Pancreas (tissue), 10 donors: ENCODE results near the gene LEPR. TPM values are rescaled to one million over a fixed set of nuclear protein-coding genes. Genes with fewer than 3 reads are reported as not detected.
A peak's percentile ranks its signal among the peaks of the same experiment; 100 is the strongest.

ENCODE experiments used
- ATAC-seq, 4 donors: fragments of 200-7000 bp; cut with Tn5 transposase; one replicate each; pipeline versions ENCODE4 v1.8.0 to v1.9.1; 2020; ENCODE audit warnings: mild to moderate bottlenecking in 4 of 4, moderate library complexity in 4 of 4
- DNase-seq, 6 donors: peaks; one replicate each; pipeline ENCODE4 v3.0.0-alpha.2; 2020
- FAIRE-seq: peaks from 2 replicates; lab custom pipeline; 2012; peaks lifted over from hg19 to GRCh38; lab: Jason Lieb, UNC
- H3K27ac ChIP-seq, 4 donors: fragments of 200-600 bp; sonication (generic); 1 replicate in 3 of 4; 2 replicates in 1 of 4; pipeline versions ENCODE4 v1.5.0 to v1.8.0; 2020
- H3K27me3 ChIP-seq, 4 donors: fragments of 200-600 bp; one replicate each; pipeline ENCODE4 v1.8.0; 2021
- H3K36me3 ChIP-seq, 3 donors: fragments of 200-600 bp; sonication (generic) in 1 of 3; one replicate each; pipeline versions ENCODE4 v1.5.0 to v1.8.0; 2020 to 2021
- H3K4me1 ChIP-seq, 3 donors: fragments of 200-600 bp; one replicate each; pipeline ENCODE4 v1.8.0; 2021
- H3K4me3 ChIP-seq, 4 donors: fragments of 200-600 bp; sonication (generic) in 2 of 4; one replicate each; pipeline versions ENCODE4 v1.5.0 to v1.8.0; 2020 to 2021
- H3K9me3 ChIP-seq, 4 donors: fragments of 200-600 bp; one replicate each; pipeline ENCODE4 v1.8.0; 2021
- WGBS, 2 donors: extraction: QIAGEN DNeasy Blood & Tissue Kit; methylation state at CpG; one replicate each; pipeline ENCODE4 v1.1.7; 2013; 5-methylcytosine and 5-hydroxymethylcytosine counted together
- intact Hi-C, 3 donors: fragments of 100-400 bp; cut with DNase I; formaldehyde crosslinking; loops; one replicate each; pipeline versions ENCODE4 v1.11.1 to v1.14.2; 2022
- polyA plus RNA-seq, 2 donors: library from polyadenylated mRNA; stranded (reverse); fragments of 200-250 nt; gene quantifications; one replicate each; pipeline ENCODE4 v1.2.3, GENCODE V29; 2013
- total RNA-seq, 6 donors: library from RNA; stranded (reverse); fragmentation: NEBNext Ultra II Directional in 4 of 6; extraction: Animal tissue kit (Norgen Biotek cat#: 25700) in 4 of 6; gene quantifications; one replicate each; pipeline versions ENCODE4 v1.2.1 to v1.2.4, GENCODE V29; 2021 to 2023
- TF ChIP-seq, protein P1 (sequence below), 4 donors: fragments of 200-600 bp; sonication (generic) in 3 of 4; IDR thresholded peaks; one replicate each; pipeline versions ENCODE4 v1.5.0 to v1.8.0; 2021; ENCODE audit warnings: antibody characterized with exemption in 4 of 4
- donor health status: healthy with polysubstance abuse.
- donor health status: DM: no; HTN: no; CAD: no; lungs with moderate emphysema.
- donor health status: DM: no; HTN: no; CAD: no.
- donor health status: control.
- donor health status: control.
- donor health status: Bipolar disorder and iron deficiency.
- donor health status: DM: yes; HTN: yes; CAD: no.
- donor health status: DM: no; HTN: no; CAD: no.
- donor health status: DM: no; HTN: no; CAD: no.
- donor health status: DM: yes; HTN: yes; CAD: no.

Gene LEPR
- total and polyA plus RNA-seq, 8 donors, result 0.95 to 5.1 (median 2.6) TPM

DNA sequence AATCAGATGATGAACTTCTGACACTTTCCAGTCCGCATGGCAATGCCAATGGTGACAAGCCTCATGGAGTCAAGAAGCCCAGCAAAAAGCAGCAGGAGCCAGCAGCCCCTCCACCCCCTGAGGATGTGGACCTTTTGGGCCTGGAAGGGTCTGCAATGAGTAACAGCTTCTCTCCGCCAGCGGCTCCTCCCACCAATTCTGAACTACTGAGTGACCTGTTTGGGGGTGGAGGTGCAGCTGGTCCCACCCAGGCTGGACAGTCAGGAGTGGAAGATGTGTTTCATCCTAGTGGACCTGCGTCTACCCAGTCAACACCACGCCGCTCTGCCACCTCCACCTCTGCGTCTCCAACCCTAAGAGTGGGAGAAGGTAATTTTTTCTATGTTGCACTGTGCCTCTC, 28.0 kb upstream of the LEPR start:
- TF ChIP-seq, protein P1, sequence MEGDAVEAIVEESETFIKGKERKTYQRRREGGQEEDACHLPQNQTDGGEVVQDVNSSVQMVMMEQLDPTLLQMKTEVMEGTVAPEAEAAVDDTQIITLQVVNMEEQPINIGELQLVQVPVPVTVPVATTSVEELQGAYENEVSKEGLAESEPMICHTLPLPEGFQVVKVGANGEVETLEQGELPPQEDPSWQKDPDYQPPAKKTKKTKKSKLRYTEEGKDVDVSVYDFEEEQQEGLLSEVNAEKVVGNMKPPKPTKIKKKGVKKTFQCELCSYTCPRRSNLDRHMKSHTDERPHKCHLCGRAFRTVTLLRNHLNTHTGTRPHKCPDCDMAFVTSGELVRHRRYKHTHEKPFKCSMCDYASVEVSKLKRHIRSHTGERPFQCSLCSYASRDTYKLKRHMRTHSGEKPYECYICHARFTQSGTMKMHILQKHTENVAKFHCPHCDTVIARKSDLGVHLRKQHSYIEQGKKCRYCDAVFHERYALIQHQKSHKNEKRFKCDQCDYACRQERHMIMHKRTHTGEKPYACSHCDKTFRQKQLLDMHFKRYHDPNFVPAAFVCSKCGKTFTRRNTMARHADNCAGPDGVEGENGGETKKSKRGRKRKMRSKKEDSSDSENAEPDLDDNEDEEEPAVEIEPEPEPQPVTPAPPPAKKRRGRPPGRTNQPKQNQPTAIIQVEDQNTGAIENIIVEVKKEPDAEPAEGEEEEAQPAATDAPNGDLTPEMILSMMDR (IDR thresholded peaks at IDR 0.05), result no peak
- no peaks in the 10 kb centered on the region for H3K36me3 ChIP-seq
- no peak for FAIRE-seq
- ATAC-seq, result no peak
- no peaks in the 10 kb centered on the region for H3K9me3 ChIP-seq
- no peaks in the 10 kb centered on the region for H3K27me3 ChIP-seq
- no peak for DNase-seq
- WGBS, 2 donors, result 98 to 99% methylated on average over 7 of the region's 7 CpGs
- no peak overlapping the region for H3K4me3 ChIP-seq
- intact Hi-C loops, result no loop called here
- H3K4me1 ChIP-seq, result no peaks in the 10 kb centered on the region
- H3K27ac ChIP-seq, result no peak overlapping the region

DNA sequence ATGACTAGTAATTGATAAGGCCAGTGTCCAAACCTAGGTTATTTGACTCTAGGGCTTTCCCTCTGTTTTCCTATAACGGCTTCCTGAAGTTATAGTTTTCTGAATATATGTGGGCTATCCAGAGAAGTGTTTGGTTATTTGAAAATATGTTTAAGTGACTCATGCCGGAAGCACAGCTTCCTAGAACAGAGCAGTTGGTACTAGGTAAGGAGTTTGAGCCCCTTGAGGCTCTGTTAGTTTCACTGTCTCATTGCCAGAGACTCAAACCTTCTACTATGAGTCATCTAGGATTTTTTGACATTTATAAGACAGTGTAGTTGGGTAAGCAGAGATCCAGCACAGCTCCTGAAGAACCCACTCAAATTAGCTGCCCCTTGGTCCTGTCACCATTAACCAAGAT, 27.1 kb upstream of the LEPR start:
- no peaks in the 10 kb centered on the region for H3K4me1 ChIP-seq
- no peaks in the 10 kb centered on the region for H3K36me3 ChIP-seq
- intact Hi-C loops, result no loop called here
- no peak for FAIRE-seq
- H3K27ac ChIP-seq, result no peak overlapping the region
- H3K27me3 ChIP-seq, result no peaks in the 10 kb centered on the region
- WGBS, 2 donors, result 91 to 98% methylated on average over 2 of the region's 2 CpGs
- no peaks in the 10 kb centered on the region for H3K9me3 ChIP-seq
- peak in 1 of 4 donors; percentile 25 for ATAC-seq
- no peak for DNase-seq
- H3K4me3 ChIP-seq, result no peak overlapping the region
- TF ChIP-seq, protein P1 (IDR thresholded peaks at IDR 0.05), result no peak

DNA sequence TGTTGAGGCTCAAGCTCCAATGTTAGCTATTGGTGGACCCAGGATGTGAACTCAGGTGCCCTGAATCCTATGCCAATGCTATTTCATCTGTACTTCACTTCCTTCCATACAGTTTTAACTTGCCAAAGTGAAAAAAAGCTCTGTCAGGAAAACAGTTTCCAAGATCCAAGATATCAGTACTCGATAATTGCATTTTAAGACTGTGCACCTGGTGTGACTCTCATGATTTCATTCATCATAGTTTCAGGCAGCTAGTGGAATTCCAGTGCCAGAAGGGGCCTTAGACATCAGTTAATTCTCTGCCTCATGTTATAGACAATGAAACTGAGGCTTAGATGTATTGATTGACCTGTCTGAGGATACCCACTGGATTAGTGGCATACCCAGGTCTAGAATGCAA, 26.5 kb upstream of the LEPR start:
- H3K27me3 ChIP-seq, result no peaks in the 10 kb centered on the region
- no peak overlapping the region for H3K4me3 ChIP-seq
- H3K36me3 ChIP-seq, result no peaks in the 10 kb centered on the region
- intact Hi-C loops, result no loop called here
- ATAC-seq (peak; percentile 51 to 80 (median 76)), FAIRE-seq (no peak), DNase-seq (peak in 1 of 6 donors; percentile 20)
- no peaks in the 10 kb centered on the region for H3K4me1 ChIP-seq
- H3K27ac ChIP-seq, result no peak overlapping the region
- H3K9me3 ChIP-seq, result no peaks in the 10 kb centered on the region
- 31 to 32% methylated on average over 1 of the region's 1 CpG for WGBS, 2 donors
- TF ChIP-seq, protein P1 (IDR thresholded peaks at IDR 0.05), result no peak

DNA sequence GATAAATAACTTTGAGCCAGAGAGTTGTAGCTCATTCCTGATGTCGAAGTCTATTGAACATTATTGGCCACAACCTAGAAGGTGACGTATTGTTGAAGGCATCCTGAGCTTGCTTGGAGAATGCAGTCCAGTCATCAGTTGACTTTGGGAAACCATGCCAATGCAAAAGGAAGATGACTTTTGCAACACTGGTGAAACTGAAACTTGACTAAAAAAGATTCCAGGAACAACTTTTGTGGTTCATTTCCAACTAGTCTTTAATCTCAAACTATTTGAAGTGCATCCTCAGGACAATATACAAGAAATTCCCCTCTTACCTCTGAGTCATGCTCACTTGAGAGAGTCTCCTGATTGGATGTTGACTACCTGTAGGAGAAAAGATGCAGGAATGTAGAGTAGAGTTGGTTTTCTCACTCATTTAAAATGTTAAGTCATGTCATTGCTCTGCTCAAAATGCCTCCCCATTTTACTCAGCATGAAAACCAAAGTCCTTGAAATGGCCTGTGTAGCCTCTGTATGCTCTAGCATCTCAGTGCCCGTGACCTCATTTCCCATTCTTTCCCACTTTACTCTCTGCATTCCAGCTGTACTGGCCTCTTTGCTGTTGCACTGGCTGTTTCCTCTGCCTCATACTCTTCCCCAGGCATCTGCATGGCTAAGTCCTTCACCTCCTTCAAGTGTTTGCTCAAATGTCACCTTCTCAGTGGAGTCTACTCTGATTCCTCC, 24.4 kb upstream of the LEPR start:
- no peak overlapping the region for H3K27ac ChIP-seq
- no peaks in the 10 kb centered on the region for H3K27me3 ChIP-seq
- no peaks in the 10 kb centered on the region for H3K4me1 ChIP-seq
- DNase-seq (no peak), ATAC-seq (no peak), FAIRE-seq (no peak)
- TF ChIP-seq, protein P1 (IDR thresholded peaks at IDR 0.05), result no peak
- H3K9me3 ChIP-seq, result no peaks in the 10 kb centered on the region
- H3K36me3 ChIP-seq, result no peaks in the 10 kb centered on the region
- intact Hi-C loops, result no loop called here
- no peak overlapping the region for H3K4me3 ChIP-seq
- whole genome bisulfite sequencing, 2 donors, result 90 to 96% methylated on average over 3 of the region's 3 CpGs

DNA sequence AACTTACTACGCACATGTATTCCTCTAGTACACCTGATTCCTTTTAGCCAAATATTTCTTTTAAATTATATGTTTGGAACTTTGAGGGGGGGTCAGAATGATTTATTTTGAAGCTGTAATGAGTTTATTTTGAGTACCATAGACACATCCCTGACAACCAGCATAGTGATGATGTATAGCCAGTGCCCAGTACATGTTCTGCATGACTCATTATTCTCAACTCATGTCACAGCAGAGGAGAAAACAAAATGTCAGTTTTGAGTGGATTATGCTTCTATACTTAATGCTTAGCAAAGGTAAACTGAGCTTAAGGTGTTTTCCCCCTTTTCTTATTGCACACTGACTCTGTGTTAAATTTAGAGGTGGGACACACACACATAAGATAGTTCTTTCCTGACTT, 22.4 kb upstream of the LEPR start:
- WGBS, 2 donors, result 98 to 100% methylated on average over 1 of the region's 1 CpG

More for the DNA sequence above, 22.4 kb upstream of the LEPR start:
- FAIRE-seq, result no peak
- Histone ChIP-seq H3K9me3 (no peaks in the 10 kb centered on the region), H3K36me3 (no peaks in the 10 kb centered on the region), H3K27ac (no peak overlapping the region), H3K4me3 (no peak overlapping the region), H3K4me1 (no peaks in the 10 kb centered on the region), H3K27me3 (no peaks in the 10 kb centered on the region)
- intact Hi-C loops, result no loop called here
- no peak for DNase-seq
- TF ChIP-seq, protein P1 (IDR thresholded peaks at IDR 0.05), result no peak
- no peak for ATAC-seq
